Measurements from ENCODE around the gene TRPC4. TPM values are rescaled to one million over a fixed set of nuclear protein-coding genes. Genes with fewer than 3 reads are reported as not detected.

Gene TRPC4
- polyA plus RNA-seq, 2 of the 4 experiments (the other 2 are of a cell fraction), result 0.04 to 0.05 TPM

GRCh38 chr13:37601648-37602440 is 267.7 kb downstream of the TRPC4 start:
- CTCF ChIA-PET, result interaction anchor here (1.3 kb wide), 1 partner anchor 495 kb away, joined by 3 read pairs; no protein-coding TSS in a partner anchor
- FAIRE-seq, result no peak
- TF ChIP-seq MAZ (IDR thresholded peaks at IDR 0.05; ENCODE audit: borderline replicate concordance, low read depth, low read length) (no peak), EHMT2 (IDR thresholded peaks at IDR 0.05; ENCODE audit: low read depth) (no peak), GATA3 (IDR thresholded peaks at IDR 0.05; ENCODE audit: borderline replicate concordance) (no peak), TFCP2L1 (CRISPR knock-in tag; IDR thresholded peaks at IDR 0.05) (no peak), KDM1A (IDR thresholded peaks at IDR 0.05; ENCODE audit: low read depth) (no peak), RNF2 (IDR thresholded peaks at IDR 0.05; ENCODE audit: borderline replicate concordance, low read depth) (no peak), CHD4 (IDR thresholded peaks at IDR 0.05; ENCODE audit: borderline replicate concordance) (no peak), JUN (IDR thresholded peaks at IDR 0.05) (no peak), KDM5A (IDR thresholded peaks at IDR 0.05) (no peak), EP300 (IDR thresholded peaks at IDR 0.05) (no peak), EHF (CRISPR knock-in tag; IDR thresholded peaks at IDR 0.05) (no peak), HDAC2 (IDR thresholded peaks at IDR 0.05) (no peak), NR3C1 (IDR thresholded peaks at IDR 0.05) (no peak), HEYL (CRISPR knock-in tag; IDR thresholded peaks at IDR 0.05) (no peak), ZC3H11A (IDR thresholded peaks at IDR 0.05) (no peak), CEBPB (IDR thresholded peaks at IDR 0.05) (no peak), HMGXB4 (CRISPR knock-in tag; IDR thresholded peaks at IDR 0.05; ENCODE audit: borderline replicate concordance) (no peak), NPAS2 (CRISPR knock-in tag; IDR thresholded peaks at IDR 0.05; ENCODE audit: borderline replicate concordance) (no peak)
- no peak for DNase-seq (ENCODE audit: low read depth in 1 of 2, low spot score in 1 of 2)
- Histone ChIP-seq H3K9me3 (no peaks in the 10 kb centered on the region), H3K4me2 (no peak overlapping the region), H3K27ac (no peak overlapping the region), H3K4me1 (no peaks in the 10 kb centered on the region), H3K4me3 (no peak overlapping the region)
- ATAC-seq, result no peak
- WGBS (ENCODE audit: missing lambda C conversion rate), result 24% methylated on average over 3 of the region's 3 CpGs
- POLR2A ChIA-PET, result no interaction called here

- Histone ChIP-seq H3K4me2 (no peak overlapping the region), H3K4me1 (no peaks in the 10 kb centered on the region), H3K9me3 (no peaks in the 10 kb centered on the region), H3K4me3 (no peak overlapping the region), H3K27ac (no peak overlapping the region)
- POLR2A ChIA-PET, result no interaction called here
- WGBS (ENCODE audit: missing lambda C conversion rate), result 23% methylated on average over 2 of the region's 2 CpGs
- CTCF ChIA-PET, result interaction anchor here (1.0 kb wide), 2 partner anchors 132 to 464 kb away, joined by 3 read pairs; no protein-coding TSS in a partner anchor
- DNase-seq (ENCODE audit: low read depth in 1 of 2, low spot score in 1 of 2) (no peak), FAIRE-seq (no peak), ATAC-seq (no peak)
- TF ChIP-seq RNF2 (IDR thresholded peaks at IDR 0.05; ENCODE audit: borderline replicate concordance, low read depth), result no peak
- no peak for TF ChIP-seq SREBF2 (IDR thresholded peaks at IDR 0.05)
- TF ChIP-seq CHD4 (IDR thresholded peaks at IDR 0.05; ENCODE audit: borderline replicate concordance), result no peak
- no peak for TF ChIP-seq TP53 (CRISPR knock-in tag; IDR thresholded peaks at IDR 0.05)
- no peak for TF ChIP-seq MAFK (IDR thresholded peaks at IDR 0.05; ENCODE audit: partially characterized antibody)
- no peak for TF ChIP-seq EP300 (IDR thresholded peaks at IDR 0.05)
- no peak for TF ChIP-seq FOXS1 (CRISPR knock-in tag; IDR thresholded peaks at IDR 0.05)
- no peak for TF ChIP-seq BHLHE40 (IDR thresholded peaks at IDR 0.05; ENCODE audit: low read depth, low read length)
Observed at GRCh38 chr13:37599519-37599918, 270.1 kb downstream of the TRPC4 start.

GRCh38 chr13:37598597-37598996 is 271.0 kb downstream of the TRPC4 start, which contains the start of gene POSTN:
Gene POSTN (minus strand): TSS chr13:37598768. CDS start chr13:37598726, 42 bp downstream.
- POLR2A ChIA-PET, result no interaction called here
- no peak for FAIRE-seq

More at GRCh38 chr13:37598597-37598996, 271.0 kb downstream of the TRPC4 start, which contains the start of gene POSTN:
- Histone ChIP-seq H3K4me3 (no peak within 1 kb of the TSS), H3K9me3 (no peaks in the 10 kb centered on the region), H3K4me1 (no peaks in the 10 kb centered on the region), H3K4me2 (no peak within 1 kb of the TSS), H3K27ac (no peak within 1 kb of the TSS)
- ATAC-seq (no peak), DNase-seq (ENCODE audit: low read depth in 1 of 2, low spot score in 1 of 2) (no peak)
- TF ChIP-seq PBX3 (IDR thresholded peaks at IDR 0.05) (no peak), E2F6 (IDR thresholded peaks at IDR 0.05; ENCODE audit: borderline replicate concordance, low read depth) (no peak), JUNB (IDR thresholded peaks at IDR 0.05) (no peak), SMC3 (IDR thresholded peaks at IDR 0.05) (no peak), FOXS1 (CRISPR knock-in tag; IDR thresholded peaks at IDR 0.05) (no peak), CTCF (IDR thresholded peaks at IDR 0.05) (no peak), CBX8 (IDR thresholded peaks at IDR 0.05) (no peak), POLR2A (IDR thresholded peaks at IDR 0.05; ENCODE audit: low read length) (no peak), SREBF2 (IDR thresholded peaks at IDR 0.05) (no peak), NPAS2 (CRISPR knock-in tag; IDR thresholded peaks at IDR 0.05; ENCODE audit: borderline replicate concordance) (no peak), MAZ (IDR thresholded peaks at IDR 0.05; ENCODE audit: borderline replicate concordance, low read depth, low read length) (no peak), HES2 (IDR thresholded peaks at IDR 0.05) (no peak)
- 9% methylated on average over 6 of the region's 6 CpGs for WGBS (ENCODE audit: missing lambda C conversion rate)
- CTCF ChIA-PET, result interaction anchor here (1.0 kb wide), 1 partner anchor 463 kb away, joined by 3 read pairs; no protein-coding TSS in a partner anchor

Measured in A549 (cell line).